ENCODE data around the gene MPL.

DNA sequence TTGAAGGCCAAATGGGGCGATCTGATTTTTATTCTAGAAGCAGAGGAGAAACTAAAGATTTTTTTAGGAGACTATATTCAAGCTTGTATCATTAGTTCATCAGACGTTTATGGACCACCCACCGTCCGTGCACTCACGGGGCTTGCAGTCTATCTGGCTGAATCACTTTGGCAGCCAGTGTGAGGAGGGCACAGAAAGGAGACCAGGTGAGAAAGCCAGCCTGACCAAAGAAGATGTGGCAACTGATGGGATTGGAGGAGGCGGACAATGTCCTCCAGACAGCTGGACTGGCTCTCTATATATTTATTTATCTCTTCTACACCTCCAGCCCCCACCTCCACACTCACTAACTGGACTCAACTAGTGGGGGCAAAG, 31.0 kb downstream of the MPL start:
- no peak for TF ChIP-seq ZNF423 (CRISPR knock-in tag; IDR thresholded peaks at IDR 0.05)
- TF ChIP-seq, protein P1, sequence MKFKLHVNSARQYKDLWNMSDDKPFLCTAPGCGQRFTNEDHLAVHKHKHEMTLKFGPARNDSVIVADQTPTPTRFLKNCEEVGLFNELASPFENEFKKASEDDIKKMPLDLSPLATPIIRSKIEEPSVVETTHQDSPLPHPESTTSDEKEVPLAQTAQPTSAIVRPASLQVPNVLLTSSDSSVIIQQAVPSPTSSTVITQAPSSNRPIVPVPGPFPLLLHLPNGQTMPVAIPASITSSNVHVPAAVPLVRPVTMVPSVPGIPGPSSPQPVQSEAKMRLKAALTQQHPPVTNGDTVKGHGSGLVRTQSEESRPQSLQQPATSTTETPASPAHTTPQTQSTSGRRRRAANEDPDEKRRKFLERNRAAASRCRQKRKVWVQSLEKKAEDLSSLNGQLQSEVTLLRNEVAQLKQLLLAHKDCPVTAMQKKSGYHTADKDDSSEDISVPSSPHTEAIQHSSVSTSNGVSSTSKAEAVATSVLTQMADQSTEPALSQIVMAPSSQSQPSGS (CRISPR knock-in tag; IDR thresholded peaks at IDR 0.05; ENCODE audit: borderline replicate concordance, low read depth): no peak
- TF ChIP-seq CTCF (IDR thresholded peaks at IDR 0.05): no peak
- TF ChIP-seq NFYB (CRISPR knock-in tag; conservative IDR thresholded peaks at IDR 0.05; ENCODE audit: low read depth): no peak
